ENCODE data around the gene DNER. TPM values are rescaled to one million over a fixed set of nuclear protein-coding genes. Genes with fewer than 3 reads are reported as not detected.

DNER gene
- total and polyA plus RNA-seq, 10 of the 15 experiments (the other 5 are each of a cell fraction or from before 2014, with no cell fraction given): 0.04 to 0.08 (median 0.07) TPM; not detected in 7

DNA sequence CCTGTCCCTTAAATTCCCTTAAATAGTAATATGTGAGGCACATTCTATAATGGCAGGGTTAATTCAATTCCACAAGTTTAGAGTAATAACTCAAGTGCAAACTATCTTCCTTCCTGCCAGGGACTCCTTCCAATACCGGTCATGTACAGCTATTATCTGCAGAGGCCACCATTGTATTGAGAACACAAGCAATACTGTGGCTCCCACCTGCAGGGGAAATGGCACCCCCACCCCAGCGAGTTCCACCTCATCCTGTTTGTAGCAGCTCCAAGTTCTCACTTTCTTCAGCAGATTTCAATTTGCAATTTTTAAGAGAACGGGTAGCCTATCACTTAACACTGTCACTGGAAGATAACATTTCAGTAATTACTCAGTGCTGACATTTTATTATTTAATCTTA is 271.2 kb downstream of the DNER start:
- intact Hi-C loops (cut with micrococcal nuclease; ENCODE audit: unreplicated experiment): no loop called here
- FAIRE-seq (no peak), DNase-seq (ENCODE audit: low read depth, low spot score) (no peak), ATAC-seq (no peak)
- Histone ChIP-seq H3K4me2 (ENCODE audit: control insufficient read depth, insufficient read depth) (no peak overlapping the region), H3K36me3 (ENCODE audit: control insufficient read depth in 2 of 2, insufficient read depth in 2 of 2, low read length in 1 of 2) (no peaks in the 10 kb centered on the region), H4K20me1 (ENCODE audit: control insufficient read depth, insufficient read depth) (no peaks in the 10 kb centered on the region), H3K9ac (ENCODE audit: control insufficient read depth, insufficient read depth, low read length) (no peak overlapping the region), H2AFZ (ENCODE audit: control insufficient read depth, low read depth, low read length) (no peak overlapping the region), H3K79me2 (ENCODE audit: control insufficient read depth, insufficient read depth, low read length) (no peaks in the 10 kb centered on the region), H3K4me3 (no peak overlapping the region), H3K27me3 (replicated peaks in 1 of 2; ENCODE audit: control insufficient read depth in 2 of 2, insufficient read depth in 2 of 2, low read length in 1 of 2) (peaks cover 0 to 3% of the 10 kb centered on the region in 2 experiments; a peak in 1 of 4 replicates), H3K4me1 (ENCODE audit: control insufficient read depth, insufficient read depth, low read length) (no peaks in the 10 kb centered on the region), H3K9me3 (replicated peaks; ENCODE audit: control insufficient read depth, insufficient read depth, low read length) (no peaks in the 10 kb centered on the region), H3K27ac (ENCODE audit: control insufficient read depth, insufficient read depth) (no peak overlapping the region)
- ChIA-PET SMC1A (ENCODE audit: uncharacterized antibody, unreplicated experiment) (no interaction called here), POLR2A (no interaction called here), CTCF (no interaction called here), RAD21 (ENCODE audit: unreplicated experiment) (no interaction called here)
- no TSS peak for BruUV-seq (replicated peaks)
- in situ Hi-C loops (cut with MboI): no loop called here
- 0% methylated on average over 3 of the region's 3 CpGs for WGBS (ENCODE audit: insufficient coverage, insufficient replicate concordance, low lambda C conversion rate, missing lambda C conversion rate)
- TF ChIP-seq CEBPB (IDR thresholded peaks at IDR 0.05; ENCODE audit: borderline replicate concordance in 1 of 2, low read depth in 2 of 2, low read length in 2 of 2): no peak
- TF ChIP-seq, protein P1, sequence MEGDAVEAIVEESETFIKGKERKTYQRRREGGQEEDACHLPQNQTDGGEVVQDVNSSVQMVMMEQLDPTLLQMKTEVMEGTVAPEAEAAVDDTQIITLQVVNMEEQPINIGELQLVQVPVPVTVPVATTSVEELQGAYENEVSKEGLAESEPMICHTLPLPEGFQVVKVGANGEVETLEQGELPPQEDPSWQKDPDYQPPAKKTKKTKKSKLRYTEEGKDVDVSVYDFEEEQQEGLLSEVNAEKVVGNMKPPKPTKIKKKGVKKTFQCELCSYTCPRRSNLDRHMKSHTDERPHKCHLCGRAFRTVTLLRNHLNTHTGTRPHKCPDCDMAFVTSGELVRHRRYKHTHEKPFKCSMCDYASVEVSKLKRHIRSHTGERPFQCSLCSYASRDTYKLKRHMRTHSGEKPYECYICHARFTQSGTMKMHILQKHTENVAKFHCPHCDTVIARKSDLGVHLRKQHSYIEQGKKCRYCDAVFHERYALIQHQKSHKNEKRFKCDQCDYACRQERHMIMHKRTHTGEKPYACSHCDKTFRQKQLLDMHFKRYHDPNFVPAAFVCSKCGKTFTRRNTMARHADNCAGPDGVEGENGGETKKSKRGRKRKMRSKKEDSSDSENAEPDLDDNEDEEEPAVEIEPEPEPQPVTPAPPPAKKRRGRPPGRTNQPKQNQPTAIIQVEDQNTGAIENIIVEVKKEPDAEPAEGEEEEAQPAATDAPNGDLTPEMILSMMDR (IDR thresholded peaks at IDR 0.05 in 2 of 3, conservative IDR thresholded peaks at IDR 0.05 in 1 of 3; ENCODE audit: control insufficient read depth in 2 of 3, extremely low read depth in 1 of 3, insufficient read depth in 1 of 3, low read depth in 3 of 3, low read length in 3 of 3): no peak
- TF ChIP-seq TBL1XR1 (IDR thresholded peaks at IDR 0.05; ENCODE audit: low read depth, low read length): no peak
- no peak for TF ChIP-seq SPI1 (IDR thresholded peaks at IDR 0.05; ENCODE audit: borderline replicate concordance, insufficient read depth, low read depth, low read length)
